ENCODE results near the gene DCPS.

DNA sequence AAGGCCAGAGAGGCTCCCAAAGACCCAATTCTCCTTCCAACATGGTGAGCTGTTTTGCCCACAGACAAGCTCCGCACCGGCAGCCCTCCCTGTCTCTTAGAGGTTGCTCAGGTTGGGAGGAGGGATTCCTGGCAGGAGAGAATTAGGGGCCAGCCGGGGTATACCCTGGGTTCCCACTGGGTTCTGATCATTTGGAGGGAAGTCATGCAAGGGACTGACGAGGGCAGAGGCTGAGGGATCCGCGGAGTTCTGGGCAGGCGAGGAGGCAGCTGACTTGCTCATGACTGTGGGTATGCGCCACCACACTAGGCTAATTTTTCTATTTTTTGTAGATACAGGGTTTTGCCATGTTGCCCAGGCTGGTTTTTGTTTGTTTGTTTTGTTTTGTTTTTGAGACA lies 56.2 kb downstream of the DCPS start:
- TF ChIP-seq POLR2A (IDR thresholded peaks at IDR 0.05; ENCODE audit: low read depth, low read length) (no peak), POLR2AphosphoS5 (IDR thresholded peaks at IDR 0.05; ENCODE audit: low read depth, low read length) (no peak), TAF1 (IDR thresholded peaks at IDR 0.05; ENCODE audit: low read depth, low read length) (no peak), SPI1 (IDR thresholded peaks at IDR 0.05; ENCODE audit: low read depth, low read length) (no peak), PAX5 (IDR thresholded peaks at IDR 0.05; ENCODE audit: insufficient read depth, low read length, severe bottlenecking) (no peak), POU2F2 (IDR thresholded peaks at IDR 0.05; ENCODE audit: low read depth, low read length) (no peak)

Data from GM12891 (cell line).